A673 (cell line): ENCODE results near the gene BOD1L1. TPM values are rescaled to one million over a fixed set of nuclear protein-coding genes. Genes with fewer than 3 reads are reported as not detected.

ENCODE experiments used
- BruUV-seq: library from RNA; stranded (reverse); fragments of 400-500 nt; replicated peaks from 2 replicates; lab custom pipeline; 2021; lab: Mats Ljungman, UMichigan
- CTCF ChIA-PET: fragments of 300-600 bp; sonication (Branson Sonifier 250); formaldehyde crosslinking; loops from one replicate; lab custom pipeline; 2022; ENCODE audit warnings: antibody characterized with exemption; lab: Charles Lee
- POLR2A ChIA-PET: fragments of 300-600 bp; sonication (Branson Sonifier 250); formaldehyde crosslinking; loops from one replicate; lab custom pipeline; 2022; ENCODE audit warnings: antibody characterized with exemption; ENCODE audit not compliant: low non-redundant PET; lab: Charles Lee
- DNase-seq: peaks from one replicate; pipeline ENCODE4 v3.0.0-alpha.2; 2015; ENCODE audit warnings: low spot score
- H3K27ac ChIP-seq: fragments of 200-600 bp; sonication (generic); 2 replicates; pipeline ENCODE4 v1.5.1; 2016; ENCODE audit warnings: mixed run types, low read depth, mild to moderate bottlenecking, mixed read lengths, antibody characterized with exemption, low read length; ENCODE audit not compliant: poor library complexity, severe bottlenecking
- H3K27me3 ChIP-seq: fragments of 200-600 bp; sonication (generic); replicated peaks from 2 replicates; pipeline ENCODE4 v1.6.1; 2017; ENCODE audit warnings: mixed run types, low read depth, mild to moderate bottlenecking, mixed read lengths, antibody characterized with exemption, low read length; ENCODE audit not compliant: insufficient read depth, poor library complexity
- H3K36me3 ChIP-seq: fragments of 200-600 bp; sonication (generic); 2 replicates; pipeline ENCODE4 v1.6.1; 2016; ENCODE audit warnings: mixed run types, mild to moderate bottlenecking, mixed read lengths, antibody characterized with exemption, low read length; ENCODE audit not compliant: insufficient read depth, poor library complexity, severe bottlenecking
- H3K4me1 ChIP-seq: fragments of 200-600 bp; sonication (generic); 2 replicates; pipeline ENCODE4 v1.6.1; 2017; ENCODE audit warnings: mixed run types, mild to moderate bottlenecking, mixed read lengths, antibody characterized with exemption, low read length; ENCODE audit not compliant: insufficient read depth, poor library complexity, severe bottlenecking
- H3K4me3 ChIP-seq: fragments of 200-600 bp; sonication (generic); 2 replicates; pipeline ENCODE4 v1.5.1; 2016; ENCODE audit warnings: low read depth, mixed run types, mild to moderate bottlenecking, mixed read lengths, low read length; ENCODE audit not compliant: poor library complexity, severe bottlenecking
- H3K9me3 ChIP-seq: fragments of 200-600 bp; sonication (generic); 2 replicates; pipeline ENCODE4 v1.6.1; 2016; ENCODE audit warnings: mixed run types, low read depth, mild to moderate bottlenecking, mixed read lengths, antibody characterized with exemption, low read length; ENCODE audit not compliant: poor library complexity, severe bottlenecking
- EZH2 ChIP-seq: fragments of 200-600 bp; sonication (generic); IDR thresholded peaks from 2 replicates; pipeline ENCODE4 v1.6.1; 2017; ENCODE audit warnings: borderline replicate concordance, low read depth, mild to moderate bottlenecking, mixed read lengths, antibody characterized with exemption, low read length; ENCODE audit not compliant: poor library complexity, severe bottlenecking
- intact Hi-C: fragments of 100-400 bp; cut with micrococcal nuclease; formaldehyde crosslinking; loops from one replicate; pipeline ENCODE4 v1.10.0; 2022; ENCODE audit not compliant: unreplicated experiment
- total RNA-seq: library from RNA; stranded (reverse); gene quantifications from 2 replicates; pipeline ENCODE4 v1.2.3, GENCODE V29; 2021
- TF ChIP-seq, protein P1 (sequence below): fragments of 300-800, 200-600 bp; sonication (generic); conservative IDR thresholded peaks from 2 replicates; pipeline ENCODE4 v1.5.1; 2017; ENCODE audit warnings: low read depth, mild to moderate bottlenecking, antibody characterized with exemption, low read length, moderate library complexity, mixed read lengths

Gene BOD1L1
- total RNA-seq, 1 experiment from 2014 or later: 44.8 TPM

DNA sequence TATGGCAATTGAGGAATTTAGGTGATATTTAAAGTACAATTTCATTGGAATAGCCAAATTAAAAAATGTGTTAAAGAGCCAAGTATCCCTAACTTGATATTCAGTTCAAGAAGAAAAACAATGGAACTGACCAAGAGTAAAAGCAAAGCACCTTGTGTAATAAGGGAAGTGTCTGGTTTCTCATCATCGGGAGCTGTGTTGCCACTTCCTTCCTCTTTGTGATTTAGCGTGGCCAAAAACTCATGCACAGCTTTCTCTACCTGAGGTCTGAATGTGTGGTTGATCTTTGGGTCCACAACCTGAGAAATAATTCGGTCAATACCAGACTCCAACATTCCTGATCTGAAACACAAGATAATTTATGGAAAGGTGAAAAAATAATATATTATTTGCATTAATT, 12.4 kb downstream of the BOD1L1 start:
- Histone ChIP-seq H3K9me3 (no peaks in the 10 kb centered on the region), H3K4me3 (no peak overlapping the region), H3K4me1 (no peaks in the 10 kb centered on the region), H3K27me3 (no peaks in the 10 kb centered on the region), H3K36me3 (peaks cover 63% of the 10 kb centered on the region), H3K27ac (no peak overlapping the region)
- CTCF ChIA-PET: no interaction called here
- no TSS peak for BruUV-seq
- intact Hi-C loops: no loop called here
- TF ChIP-seq, protein P1, sequence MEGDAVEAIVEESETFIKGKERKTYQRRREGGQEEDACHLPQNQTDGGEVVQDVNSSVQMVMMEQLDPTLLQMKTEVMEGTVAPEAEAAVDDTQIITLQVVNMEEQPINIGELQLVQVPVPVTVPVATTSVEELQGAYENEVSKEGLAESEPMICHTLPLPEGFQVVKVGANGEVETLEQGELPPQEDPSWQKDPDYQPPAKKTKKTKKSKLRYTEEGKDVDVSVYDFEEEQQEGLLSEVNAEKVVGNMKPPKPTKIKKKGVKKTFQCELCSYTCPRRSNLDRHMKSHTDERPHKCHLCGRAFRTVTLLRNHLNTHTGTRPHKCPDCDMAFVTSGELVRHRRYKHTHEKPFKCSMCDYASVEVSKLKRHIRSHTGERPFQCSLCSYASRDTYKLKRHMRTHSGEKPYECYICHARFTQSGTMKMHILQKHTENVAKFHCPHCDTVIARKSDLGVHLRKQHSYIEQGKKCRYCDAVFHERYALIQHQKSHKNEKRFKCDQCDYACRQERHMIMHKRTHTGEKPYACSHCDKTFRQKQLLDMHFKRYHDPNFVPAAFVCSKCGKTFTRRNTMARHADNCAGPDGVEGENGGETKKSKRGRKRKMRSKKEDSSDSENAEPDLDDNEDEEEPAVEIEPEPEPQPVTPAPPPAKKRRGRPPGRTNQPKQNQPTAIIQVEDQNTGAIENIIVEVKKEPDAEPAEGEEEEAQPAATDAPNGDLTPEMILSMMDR: no peak
- no peak for TF ChIP-seq EZH2
- POLR2A ChIA-PET: no interaction called here
- DNase-seq: no peak

DNA sequence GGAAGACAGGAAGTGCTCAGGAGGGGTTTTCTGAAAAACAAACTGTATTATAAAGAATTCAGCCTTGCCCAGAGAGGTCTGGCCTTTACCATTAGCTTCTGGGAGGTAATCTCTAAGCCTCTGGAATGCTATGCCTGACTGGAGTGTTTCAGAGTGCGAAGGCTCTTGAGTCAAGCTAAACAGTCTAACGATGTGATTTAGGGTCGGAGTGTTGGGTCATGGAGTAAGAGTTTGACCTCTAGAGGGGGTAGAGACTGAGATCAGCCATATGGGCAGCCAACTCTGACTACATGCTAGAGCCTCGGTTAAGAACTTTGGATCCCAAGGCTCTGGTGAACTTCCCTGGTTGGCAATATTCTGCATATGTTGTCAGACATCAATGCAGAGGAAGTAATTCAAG, 15.0 kb downstream of the BOD1L1 start:
- POLR2A ChIA-PET: interaction anchor here (0.6 kb wide), 1 partner anchor 43 kb away, joined by 3 read pairs; no protein-coding TSS in a partner anchor
- no peak for TF ChIP-seq EZH2
- TF ChIP-seq, protein P1: no peak
- BruUV-seq: no TSS peak
- DNase-seq: no peak
- CTCF ChIA-PET: no interaction called here
- no peaks in the 10 kb centered on the region for H3K9me3 ChIP-seq
- no peak overlapping the region for H3K27ac ChIP-seq
- intact Hi-C loops: no loop called here
- H3K27me3 ChIP-seq: no peaks in the 10 kb centered on the region
- H3K4me3 ChIP-seq: no peak overlapping the region
- H3K4me1 ChIP-seq: no peaks in the 10 kb centered on the region
- peaks cover 69% of the 10 kb centered on the region for H3K36me3 ChIP-seq

DNA sequence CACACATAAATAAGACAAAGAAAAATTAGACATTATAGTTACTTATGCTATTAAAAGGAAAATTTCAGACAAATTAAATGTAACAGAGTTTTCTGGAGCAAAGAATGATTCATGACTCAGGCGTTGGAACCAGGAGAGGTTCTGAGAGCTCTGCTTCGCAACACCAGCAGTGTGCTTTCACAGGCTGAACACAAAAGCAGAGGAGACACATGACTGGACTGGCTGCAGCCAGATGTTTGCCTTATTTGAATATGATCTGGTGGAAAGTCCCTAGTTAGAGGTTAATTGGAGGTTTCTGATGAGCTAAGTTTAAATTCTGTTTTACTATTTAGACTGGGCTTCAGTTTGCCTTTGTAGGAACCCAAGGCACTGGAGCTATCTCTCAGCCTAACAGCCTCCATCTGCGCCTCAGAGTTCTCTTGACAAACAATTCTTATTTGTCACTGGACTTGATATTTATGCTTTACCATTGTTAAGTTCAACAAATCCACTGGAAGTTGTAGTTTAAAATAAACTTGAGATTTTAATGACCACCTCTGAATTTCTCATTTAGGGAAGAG, 16.2 kb downstream of the BOD1L1 start:
- TF ChIP-seq, protein P1: no peak
- intact Hi-C loops: no loop called here
- CTCF ChIA-PET: no interaction called here
- no peak overlapping the region for H3K27ac ChIP-seq
- H3K27me3 ChIP-seq: no peaks in the 10 kb centered on the region
- POLR2A ChIA-PET: no interaction called here
- H3K9me3 ChIP-seq: no peaks in the 10 kb centered on the region
- peaks cover 78% of the 10 kb centered on the region for H3K36me3 ChIP-seq
- H3K4me3 ChIP-seq: no peak overlapping the region
- no peaks in the 10 kb centered on the region for H3K4me1 ChIP-seq
- no peak for DNase-seq
- no TSS peak for BruUV-seq
